ENCODE measurements around the gene TCEA3. TPM values are rescaled to one million over a fixed set of nuclear protein-coding genes. Genes with fewer than 3 reads are reported as not detected.

Gene TCEA3
- total and polyA plus RNA-seq, 4 experiments from 2014 or later: 22.7 to 30.8 (median 28.3) TPM

DNA sequence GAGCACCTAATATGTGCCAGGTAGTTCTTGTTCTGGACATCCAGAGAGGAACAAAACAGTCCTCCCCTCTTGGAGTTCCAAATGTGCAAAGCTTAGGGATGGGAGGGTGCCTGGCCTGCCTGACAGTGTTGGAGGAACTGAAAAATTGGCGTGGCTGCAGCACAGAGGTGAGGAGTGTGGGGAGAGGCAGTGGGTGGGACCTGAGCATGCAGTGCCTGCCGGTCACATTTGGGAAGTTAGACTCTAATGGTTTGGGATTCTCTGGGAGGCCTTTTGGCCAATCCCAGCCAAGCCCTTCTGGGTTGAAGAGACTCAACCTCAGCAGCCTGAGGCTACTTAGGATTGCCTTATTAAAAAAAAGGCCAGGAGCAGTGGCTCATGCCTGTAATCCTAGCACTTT lies 2.3 kb upstream of the TCEA3 start:
- no peak overlapping the region for H3K4me3 Mint-ChIP-seq
- Histone ChIP-seq H3K27ac (ENCODE audit: low read depth, low read length) (no peak overlapping the region), H3K4me1 (ENCODE audit: insufficient read depth, low read length) (peaks cover 27% of the 10 kb centered on the region), H3K4me3 (ENCODE audit: low read length in 2 of 2) (no peak overlapping the region), H3K9me3 (ENCODE audit: control insufficient read depth in 1 of 2, low read length in 2 of 2) (no peaks in the 10 kb centered on the region), H3K27me3 (ENCODE audit: insufficient read depth, low read length) (no peaks in the 10 kb centered on the region), H3K36me3 (ENCODE audit: insufficient read depth, low read length) (no peaks in the 10 kb centered on the region)
- H3K36me3 Mint-ChIP-seq: peaks cover 0 to 3% of the 10 kb centered on the region in 2 donors
- CTCF ChIA-PET (ENCODE audit: partially characterized antibody): no interaction called here
- intact Hi-C loops (cut with micrococcal nuclease): no loop called here
- H3K27ac Mint-ChIP-seq: peak overlapping the region in 1 of 7 donors; percentile 25
- POLR2A ChIA-PET (ENCODE audit: partially characterized antibody): interaction anchor here (0.7 kb wide), 1 partner anchor 55 kb away, joined by 4 read pairs; no protein-coding TSS in a partner anchor
- peaks cover 18 to 33% (median 24%) of the 10 kb centered on the region in 4 donors for H3K4me1 Mint-ChIP-seq
- H3K27me3 Mint-ChIP-seq: peaks cover 0 to 2% of the 10 kb centered on the region in 2 donors
- DNase-seq: no peak
- H3K9me3 Mint-ChIP-seq: no peaks in the 10 kb centered on the region

DNA sequence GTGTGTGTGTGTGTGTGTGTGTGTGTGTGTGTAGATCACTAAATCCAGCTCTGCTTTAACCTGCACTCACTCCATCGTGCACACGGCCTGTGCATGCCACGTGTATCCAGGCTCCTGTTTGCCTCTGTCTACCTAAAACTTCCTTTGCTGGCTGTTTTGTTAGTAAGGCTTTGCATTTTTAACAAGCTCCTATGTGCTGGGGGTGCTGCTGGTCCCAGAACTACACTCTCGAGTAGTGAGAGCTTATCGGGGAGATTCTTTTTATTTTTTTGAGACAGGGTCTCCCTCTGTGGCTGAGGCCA lies 596 bp upstream of the TCEA3 start:
- CTCF ChIA-PET (ENCODE audit: partially characterized antibody): interaction anchor here (1.0 to 1.2 kb wide), 2 partner anchors 24 to 212 kb away, joined by 3 read pairs; no protein-coding TSS in a partner anchor
- Histone ChIP-seq H3K36me3 (ENCODE audit: insufficient read depth, low read length) (no peaks in the 10 kb centered on the region), H3K4me1 (ENCODE audit: insufficient read depth, low read length) (peaks cover 33% of the 10 kb centered on the region), H3K27ac (ENCODE audit: low read depth, low read length) (no peak overlapping the region), H3K27me3 (ENCODE audit: insufficient read depth, low read length) (no peaks in the 10 kb centered on the region), H3K4me3 (ENCODE audit: low read length in 2 of 2) (peak overlapping the region in 1 of 2 donors; percentile 70), H3K9me3 (ENCODE audit: control insufficient read depth in 1 of 2, low read length in 2 of 2) (no peaks in the 10 kb centered on the region)
- POLR2A ChIA-PET (ENCODE audit: partially characterized antibody): interaction anchor here (0.7 to 1.4 kb wide), 5 partner anchors 57 to 103 kb away, joined by 3 to 5 read pairs (median 4); partner anchors contain the start of genes ASAP3 and HNRNPR
- H3K9me3 Mint-ChIP-seq: no peaks in the 10 kb centered on the region
- intact Hi-C loops (cut with micrococcal nuclease): loop anchor here (2.0 kb wide), 1 partner anchor 60 kb away; the partner anchor contains the start of gene ASAP3
- DNase-seq: no peak
- peaks cover 0 to 4% of the 10 kb centered on the region in 2 donors for H3K36me3 Mint-ChIP-seq
- peak overlapping the region; percentile 81 to 96 (median 88) for H3K4me3 Mint-ChIP-seq
- H3K27me3 Mint-ChIP-seq: peaks cover 0 to 2% of the 10 kb centered on the region in 2 donors
- peak overlapping the region in 6 of 7 donors; percentile 52 to 89 (median 71) for H3K27ac Mint-ChIP-seq
- H3K4me1 Mint-ChIP-seq: peaks cover 23 to 35% (median 30%) of the 10 kb centered on the region in 4 donors

DNA sequence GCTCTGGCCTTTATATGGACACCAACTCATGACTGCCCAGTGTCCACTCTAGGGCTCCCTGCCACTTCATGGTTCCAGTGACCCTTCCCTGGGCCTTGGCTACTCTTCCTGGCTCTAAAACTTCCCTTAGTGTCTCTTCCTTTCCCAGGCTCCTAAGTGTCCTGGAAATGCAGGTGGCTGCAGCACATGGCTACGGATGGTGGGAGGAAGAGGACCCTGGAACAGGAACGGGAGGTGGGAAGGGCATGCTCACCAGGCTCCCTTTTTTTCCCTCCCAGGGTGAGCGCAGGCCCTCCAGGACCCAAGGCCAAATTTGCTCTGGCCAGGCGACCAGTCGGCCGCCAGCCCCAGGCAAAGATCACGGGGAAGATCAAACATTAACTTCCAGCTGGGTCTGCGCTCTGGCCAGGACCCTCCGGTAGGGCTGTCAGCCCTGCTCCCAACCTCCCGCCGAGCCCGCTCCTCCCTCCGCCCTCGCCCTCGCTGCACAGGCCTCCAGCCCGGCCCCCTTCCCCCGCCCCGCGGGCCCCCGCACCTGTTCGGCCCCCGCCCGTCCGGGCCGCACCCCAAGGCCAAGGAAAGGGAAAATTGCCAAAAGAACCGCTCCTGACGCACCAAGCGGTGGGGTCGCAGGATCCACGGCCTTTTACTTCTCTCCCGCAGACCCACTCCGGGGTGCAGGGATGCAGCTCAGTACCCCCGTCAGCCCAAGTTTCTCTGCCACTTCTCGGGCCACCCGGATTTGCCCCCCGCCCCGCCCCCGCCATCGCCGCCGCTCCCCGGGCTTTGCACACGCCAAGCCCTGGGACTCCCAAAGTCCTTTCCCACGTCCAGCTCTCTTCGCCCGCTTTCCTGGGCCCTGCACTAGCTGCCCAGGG lies 894 bp downstream of the TCEA3 start:
- CTCF ChIA-PET (ENCODE audit: partially characterized antibody): interaction anchor here (0.6 to 2.5 kb wide), 3 partner anchors 15 to 96 kb away, joined by 4 to 15 read pairs (median 4); no protein-coding TSS in a partner anchor
- peaks cover 0 to 2% of the 10 kb centered on the region in 2 donors for H3K27me3 Mint-ChIP-seq
- peak overlapping the region in 6 of 7 donors; percentile 52 to 92 (median 81) for H3K27ac Mint-ChIP-seq
- H3K4me3 Mint-ChIP-seq: peak overlapping the region; percentile 79 to 96 (median 89)
- Histone ChIP-seq H3K4me3 (ENCODE audit: low read length in 2 of 2) (peak overlapping the region in 1 of 2 donors; percentile 70), H3K9me3 (ENCODE audit: control insufficient read depth in 1 of 2, low read length in 2 of 2) (no peaks in the 10 kb centered on the region), H3K27me3 (ENCODE audit: insufficient read depth, low read length) (no peaks in the 10 kb centered on the region), H3K27ac (ENCODE audit: low read depth, low read length) (no peak overlapping the region), H3K4me1 (ENCODE audit: insufficient read depth, low read length) (peaks cover 33% of the 10 kb centered on the region), H3K36me3 (ENCODE audit: insufficient read depth, low read length) (no peaks in the 10 kb centered on the region)
- peaks cover 25 to 35% (median 30%) of the 10 kb centered on the region in 4 donors for H3K4me1 Mint-ChIP-seq
- intact Hi-C loops (cut with micrococcal nuclease): loop anchor here (2.0 kb wide), 1 partner anchor 61 kb away; the partner anchor contains the start of gene ASAP3
- peak in 1 of 5 donors; percentile 1 for DNase-seq
- POLR2A ChIA-PET (ENCODE audit: partially characterized antibody): interaction anchor here (0.9 to 1.4 kb wide), 2 partner anchors 55 to 116 kb away, joined by 3 to 5 read pairs; no protein-coding TSS in a partner anchor
- H3K9me3 Mint-ChIP-seq: no peaks in the 10 kb centered on the region
- peaks cover 0 to 4% of the 10 kb centered on the region in 2 donors for H3K36me3 Mint-ChIP-seq

DNA sequence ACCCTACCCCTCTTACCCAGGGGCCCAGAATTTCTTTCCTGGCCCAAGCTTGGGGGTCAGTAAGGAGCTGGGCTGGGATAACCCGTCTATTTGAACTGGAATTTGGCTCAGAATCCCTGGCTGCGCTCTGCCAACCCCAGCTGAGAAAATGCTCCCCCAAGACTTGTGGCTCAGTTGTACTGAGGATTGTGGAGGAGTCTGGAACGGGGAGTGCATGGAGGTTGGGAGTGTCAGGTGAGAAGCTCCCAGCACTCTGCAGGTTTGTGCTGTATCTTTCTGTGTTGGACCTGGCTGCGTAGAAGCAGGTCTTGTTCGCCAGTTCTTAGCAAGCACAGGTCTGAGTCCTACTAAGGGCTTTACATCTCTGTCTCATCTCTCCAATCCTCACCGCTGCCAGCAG lies 1.6 kb downstream of the TCEA3 start:
- Histone ChIP-seq H3K9me3 (ENCODE audit: control insufficient read depth in 1 of 2, low read length in 2 of 2) (no peaks in the 10 kb centered on the region), H3K4me3 (ENCODE audit: low read length in 2 of 2) (no peak overlapping the region), H3K27ac (ENCODE audit: low read depth, low read length) (peak overlapping the region; percentile 1), H3K27me3 (ENCODE audit: insufficient read depth, low read length) (no peaks in the 10 kb centered on the region), H3K36me3 (ENCODE audit: insufficient read depth, low read length) (no peaks in the 10 kb centered on the region), H3K4me1 (ENCODE audit: insufficient read depth, low read length) (peaks cover 33% of the 10 kb centered on the region)
- ChIA-PET POLR2A (ENCODE audit: partially characterized antibody) (interaction anchor here (0.6 to 1.5 kb wide), 8 partner anchors 14 to 1809 kb away, joined by 3 to 11 read pairs (median 4); partner anchors contain the start of genes HNRNPR, PITHD1, RPL11 and SYF2), CTCF (ENCODE audit: partially characterized antibody) (interaction anchor here (1.0 to 2.5 kb wide), 3 partner anchors 14 to 214 kb away, joined by 3 to 15 read pairs (median 4); no protein-coding TSS in a partner anchor)
- H3K4me3 Mint-ChIP-seq: peak overlapping the region; percentile 79 to 96 (median 89)
- intact Hi-C loops (cut with micrococcal nuclease): no loop called here
- H3K27ac Mint-ChIP-seq: peak overlapping the region; percentile 11 to 92 (median 79)
- H3K36me3 Mint-ChIP-seq: peaks cover 0 to 4% of the 10 kb centered on the region in 2 donors
- H3K4me1 Mint-ChIP-seq: peaks cover 25 to 35% (median 30%) of the 10 kb centered on the region in 4 donors
- H3K27me3 Mint-ChIP-seq: peaks cover 0 to 2% of the 10 kb centered on the region in 2 donors
- peak in 2 of 5 donors; percentile 4 to 10 for DNase-seq
- no peaks in the 10 kb centered on the region for H3K9me3 Mint-ChIP-seq

DNA sequence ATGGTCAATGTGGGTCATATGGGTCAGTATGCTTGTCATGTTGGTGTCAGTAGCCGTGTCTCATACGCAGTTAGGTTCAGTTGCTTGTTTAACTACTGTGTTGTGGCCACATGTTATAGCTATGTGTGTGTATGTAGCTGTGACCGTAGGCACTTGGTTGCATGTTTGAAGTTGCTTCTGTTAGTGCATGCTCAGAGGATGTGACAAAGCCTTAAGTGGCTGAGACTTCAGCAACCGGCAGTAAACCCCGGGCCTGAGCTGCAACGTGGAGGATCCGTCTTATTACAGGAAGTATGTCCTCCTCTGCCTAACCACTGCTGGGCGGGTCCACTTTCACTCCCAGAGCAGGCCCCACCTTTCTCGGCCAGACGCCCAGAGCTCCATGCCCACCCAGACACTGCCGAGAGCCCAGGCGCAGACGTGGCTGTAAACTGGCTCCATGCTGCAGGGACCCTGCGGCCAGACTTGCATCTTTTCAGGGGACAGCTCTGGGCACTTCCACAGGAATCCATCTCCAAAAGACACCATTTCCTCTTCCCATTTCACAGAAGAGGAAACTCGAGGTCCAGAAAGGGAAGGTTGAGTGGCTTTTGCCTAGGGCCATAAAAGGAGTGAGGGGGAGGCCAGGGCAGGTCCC lies 2.2 kb downstream of the TCEA3 start:
- intact Hi-C loops (cut with micrococcal nuclease): no loop called here

DNA sequence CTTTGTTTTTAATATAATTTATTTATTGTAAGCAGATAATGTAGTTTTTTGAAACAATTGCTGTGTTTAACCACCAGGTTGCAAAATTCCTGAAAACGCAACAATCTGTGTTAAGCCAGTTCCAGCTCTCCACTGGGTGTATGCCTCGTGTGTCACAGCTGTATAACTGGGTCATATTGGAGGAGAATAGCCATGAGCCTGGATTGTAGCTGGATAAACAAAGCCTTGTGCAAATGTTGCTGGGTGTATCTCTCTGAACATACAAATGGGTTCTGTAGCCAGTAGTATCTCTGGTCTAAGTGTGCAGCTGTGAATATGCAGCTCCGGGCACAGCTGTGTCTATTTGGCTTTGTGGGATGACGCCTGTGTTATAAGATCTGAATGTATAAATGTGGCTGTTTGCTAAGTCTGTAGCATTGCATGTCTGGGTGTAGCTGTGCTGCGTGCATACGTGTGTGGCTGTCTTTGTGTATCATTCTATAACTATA lies 2.8 kb downstream of the TCEA3 start:
- intact Hi-C loops (cut with micrococcal nuclease): no loop called here
- Mint-ChIP-seq H3K27me3 (peaks cover 0 to 2% of the 10 kb centered on the region in 2 donors), H3K9me3 (no peaks in the 10 kb centered on the region), H3K27ac (peak overlapping the region in 5 of 7 donors; percentile 10 to 83 (median 52)), H3K4me3 (peak overlapping the region in 5 of 8 donors; percentile 79 to 89 (median 85)), H3K4me1 (peaks cover 25 to 35% (median 30%) of the 10 kb centered on the region in 4 donors), H3K36me3 (peaks cover 0 to 4% of the 10 kb centered on the region in 2 donors)
- CTCF ChIA-PET (ENCODE audit: partially characterized antibody): interaction anchor here (1.0 to 2.5 kb wide), 2 partner anchors 18 to 215 kb away, joined by 3 to 15 read pairs; no protein-coding TSS in a partner anchor
- POLR2A ChIA-PET (ENCODE audit: partially characterized antibody): interaction anchor here (1.0 to 1.5 kb wide), 8 partner anchors 13 to 356 kb away, joined by 3 to 11 read pairs (median 4); partner anchors contain the start of genes HNRNPR, PITHD1 and RPL11
- peak overlapping the region; percentile 1 for H3K27ac ChIP-seq (ENCODE audit: low read depth, low read length)
- H3K27me3 ChIP-seq (ENCODE audit: insufficient read depth, low read length): no peaks in the 10 kb centered on the region
- H3K36me3 ChIP-seq (ENCODE audit: insufficient read depth, low read length): no peaks in the 10 kb centered on the region
- no peak overlapping the region for H3K4me3 ChIP-seq (ENCODE audit: low read length in 2 of 2)
- peaks cover 33% of the 10 kb centered on the region for H3K4me1 ChIP-seq (ENCODE audit: insufficient read depth, low read length)
- H3K9me3 ChIP-seq (ENCODE audit: control insufficient read depth in 1 of 2, low read length in 2 of 2): no peaks in the 10 kb centered on the region
- no peak for DNase-seq

More for the DNA sequence above, 2.2 kb downstream of the TCEA3 start:
- no peaks in the 10 kb centered on the region for H3K9me3 ChIP-seq (ENCODE audit: control insufficient read depth in 1 of 2, low read length in 2 of 2)
- H3K27ac ChIP-seq (ENCODE audit: low read depth, low read length): peak overlapping the region; percentile 1
- no peak overlapping the region for H3K4me3 ChIP-seq (ENCODE audit: low read length in 2 of 2)
- no peaks in the 10 kb centered on the region for H3K9me3 Mint-ChIP-seq
- CTCF ChIA-PET (ENCODE audit: partially characterized antibody): interaction anchor here (1.0 to 2.5 kb wide), 3 partner anchors 14 to 215 kb away, joined by 3 to 15 read pairs (median 4); no protein-coding TSS in a partner anchor
- peaks cover 33% of the 10 kb centered on the region for H3K4me1 ChIP-seq (ENCODE audit: insufficient read depth, low read length)
- peak overlapping the region; percentile 11 to 85 (median 68) for H3K27ac Mint-ChIP-seq
- H3K36me3 Mint-ChIP-seq: peaks cover 0 to 4% of the 10 kb centered on the region in 2 donors
- peaks cover 0 to 2% of the 10 kb centered on the region in 2 donors for H3K27me3 Mint-ChIP-seq
- no peaks in the 10 kb centered on the region for H3K36me3 ChIP-seq (ENCODE audit: insufficient read depth, low read length)
- peak overlapping the region; percentile 79 to 91 (median 87) for H3K4me3 Mint-ChIP-seq
- no peaks in the 10 kb centered on the region for H3K27me3 ChIP-seq (ENCODE audit: insufficient read depth, low read length)
- peaks cover 25 to 35% (median 30%) of the 10 kb centered on the region in 4 donors for H3K4me1 Mint-ChIP-seq
- POLR2A ChIA-PET (ENCODE audit: partially characterized antibody): interaction anchor here (0.6 to 1.5 kb wide), 10 partner anchors 13 to 1810 kb away, joined by 3 to 11 read pairs (median 4); partner anchors contain the start of genes HNRNPR, PITHD1, RPL11 and SYF2
- peak; percentile 41 to 65 (median 54) for DNase-seq
